HG02938 (cell line): Measurements from ENCODE around the gene DUS1L.
A peak's percentile ranks its signal among the peaks of the same experiment; 100 is the strongest.

ENCODE experiments used
- ATAC-seq: cut with Tn5 transposase; IDR thresholded peaks from one replicate; pipeline ENCODE4 v1.9.1; 2021; ENCODE audit warnings: mild to moderate bottlenecking, moderate library complexity; ENCODE audit not compliant: unreplicated experiment

DUS1L gene

GRCh38 chr17:82056729-82057621 lies 8.6 kb downstream of the DUS1L start:
- ATAC-seq = no peak

GRCh38 chr17:82055965-82056728 lies 9.5 kb downstream of the DUS1L start:
- ATAC-seq = no peak

GRCh38 chr17:82055023-82055964 lies 10.3 kb downstream of the DUS1L start:
- no peak for ATAC-seq

- no peak for ATAC-seq
These were observed 11.1 kb downstream of the DUS1L start for GRCh38 chr17:82054351-82055022.

- ATAC-seq = no peak
These were observed 11.9 kb downstream of the DUS1L start for GRCh38 chr17:82053556-82054263.

GRCh38 chr17:82053130-82053529 lies 12.5 kb downstream of the DUS1L start:
- ATAC-seq = no peak

GRCh38 chr17:82052638-82053059 lies 13.0 kb downstream of the DUS1L start:
- ATAC-seq = no peak

GRCh38 chr17:82051776-82052637 lies 13.6 kb downstream of the DUS1L start, which contains the start of the genes GPS1 and RFNG:
Gene GPS1 (plus strand): TSS chr17:82051898. CDS start chr17:82051932, 34 bp downstream.
Gene RFNG (minus strand): TSS chr17:82051811. CDS start chr17:82051766, 45 bp downstream.
- ATAC-seq = peak; percentile 76

- peak; percentile 12 for ATAC-seq
These were observed 14.6 kb downstream of the DUS1L start for GRCh38 chr17:82050761-82051641.

GRCh38 chr17:82050152-82050760 lies 15.3 kb downstream of the DUS1L start:
- no peak for ATAC-seq

- no peak for ATAC-seq
These were observed 16.1 kb downstream of the DUS1L start for GRCh38 chr17:82049521-82049971.

GRCh38 chr17:82049106-82049505 lies 16.5 kb downstream of the DUS1L start:
- no peak for ATAC-seq

GRCh38 chr17:82048571-82048971 lies 17.0 kb downstream of the DUS1L start:
- ATAC-seq = no peak

- no peak for ATAC-seq
These were observed 17.6 kb downstream of the DUS1L start for GRCh38 chr17:82047914-82048570.

GRCh38 chr17:82047379-82047778 lies 18.2 kb downstream of the DUS1L start:
- no peak for ATAC-seq

GRCh38 chr17:82046903-82047302 lies 18.7 kb downstream of the DUS1L start:
- ATAC-seq = no peak
